ENCODE measurements around the gene ADA.

GRCh38 chr20:44570367-44570766 lies 81.1 kb downstream of the ADA start:
- TF ChIP-seq CTCF (conservative IDR thresholded peaks at IDR 0.05; ENCODE audit: low read length) (no peak), EZH2phosphoT487 (IDR thresholded peaks at IDR 0.05; ENCODE audit: borderline replicate concordance) (no peak)
